AG10803 (cell line): ENCODE measurements around the gene KIAA0753.

ENCODE experiments used
- DNase-seq: peaks from one replicate; pipeline ENCODE4 v3.0.0; 2010; ENCODE audit warnings: low read depth
- H3K4me3 ChIP-seq: 2 replicates; pipeline ENCODE4 v1.5.1; 2011; ENCODE audit warnings: mild to moderate bottlenecking, low read length, control low read depth
- CTCF ChIP-seq: conservative IDR thresholded peaks from 2 replicates; pipeline ENCODE4 v1.5.1; 2011; ENCODE audit warnings: mild to moderate bottlenecking, low read length, control low read depth, inconsistent platforms

The KIAA0753 gene

GRCh38 chr17:6569370-6570285 is 70.9 kb downstream of the KIAA0753 start:
- no peak for TF ChIP-seq CTCF
- DNase-seq, result no peak
- no peak overlapping the region for H3K4me3 ChIP-seq

- no peak for DNase-seq
- TF ChIP-seq CTCF, result no peak
- no peak overlapping the region for H3K4me3 ChIP-seq
These were observed 72.2 kb downstream of the KIAA0753 start for GRCh38 chr17:6568184-6568758.

- TF ChIP-seq CTCF, result no peak
- no peak overlapping the region for H3K4me3 ChIP-seq
- peak; percentile 27 for DNase-seq
These were observed 72.9 kb downstream of the KIAA0753 start for GRCh38 chr17:6567528-6568183.

- no peak for TF ChIP-seq CTCF
- no peak for DNase-seq
- no peak overlapping the region for H3K4me3 ChIP-seq
These were observed 79.1 kb downstream of the KIAA0753 start for GRCh38 chr17:6561446-6561845.

- TF ChIP-seq CTCF, result no peak
- DNase-seq, result no peak
- no peak overlapping the region for H3K4me3 ChIP-seq
These were observed 80.0 kb downstream of the KIAA0753 start for GRCh38 chr17:6560496-6560895.

- no peak for TF ChIP-seq CTCF
- no peak for DNase-seq
- H3K4me3 ChIP-seq, result no peak overlapping the region
These were observed 80.7 kb downstream of the KIAA0753 start for GRCh38 chr17:6559753-6560215.
